HepG2 (cell line): ENCODE data around the gene BEST2. TPM values are rescaled to one million over a fixed set of nuclear protein-coding genes. Genes with fewer than 3 reads are reported as not detected.

Experiments
- ATF7-NPFF ChIP-seq: sonication (generic); formaldehyde crosslinking; IDR thresholded peaks from 2 replicates; pipeline ENCODE4 v1.8.1; 2023; ENCODE audit warnings: mild to moderate bottlenecking, low read depth, missing genetic modification reagents, moderate library complexity
- CBX5 ChIP-seq: sonication (generic); formaldehyde crosslinking; IDR thresholded peaks from 2 replicates; pipeline ENCODE4 v1.4.0; 2020; ENCODE audit warnings: missing genetic modification reagents, borderline replicate concordance
- FOSL2 ChIP-seq: sonication (generic); formaldehyde crosslinking; IDR thresholded peaks from 2 replicates; pipeline ENCODE4 v1.4.0; 2020; ENCODE audit warnings: missing genetic modification reagents
- FOXM1 ChIP-seq: sonication (generic); formaldehyde crosslinking; IDR thresholded peaks from 2 replicates; pipeline ENCODE4 v1.5.0; 2020; ENCODE audit warnings: missing genetic modification reagents
- JUND ChIP-seq: sonication (generic); formaldehyde crosslinking; IDR thresholded peaks from 2 replicates; pipeline ENCODE4 v1.8.0; 2022; ENCODE audit warnings: mild to moderate bottlenecking, missing genetic modification reagents
- KDM3A ChIP-seq: IDR thresholded peaks from 2 replicates; pipeline ENCODE4 v1.6.1; 2018; ENCODE audit warnings: low read depth, missing compliant biosample characterization
- RFXAP ChIP-seq: sonication (generic); formaldehyde crosslinking; IDR thresholded peaks from 2 replicates; pipeline ENCODE4 v1.4.0; 2020; ENCODE audit warnings: missing genetic modification reagents, borderline replicate concordance
- SP2 ChIP-seq: sonication (generic); formaldehyde crosslinking; IDR thresholded peaks from 2 replicates; pipeline ENCODE4 v1.5.1; 2020; ENCODE audit warnings: mild to moderate bottlenecking, missing genetic modification reagents
- SRY ChIP-seq: sonication (generic); formaldehyde crosslinking; IDR thresholded peaks from 2 replicates; pipeline ENCODE4 v1.8.0; 2022; ENCODE audit warnings: mild to moderate bottlenecking, missing genetic modification reagents
- USF2 ChIP-seq, 2 experiments: sonication (generic) in 1 of 2; formaldehyde crosslinking in 1 of 2; IDR thresholded peaks; 2 replicates each; pipeline versions ENCODE4 v1.5.1 to v1.6.1; 2011 to 2020; ENCODE audit warnings: borderline replicate concordance in 1 of 2, low read depth in 1 of 2, low read length in 1 of 2, mild to moderate bottlenecking in 1 of 2, missing genetic modification reagents in 1 of 2, moderate library complexity in 1 of 2
- ZBTB7A ChIP-seq: sonication (generic); formaldehyde crosslinking; IDR thresholded peaks from 2 replicates; pipeline ENCODE4 v1.8.0; 2022; ENCODE audit warnings: mild to moderate bottlenecking, missing genetic modification reagents
- ZNF205 ChIP-seq: IDR thresholded peaks from 2 replicates; pipeline ENCODE4 v1.6.1; 2018; ENCODE audit warnings: missing biosample characterization, missing genetic modification reagents
- ZNF264 ChIP-seq: sonication (generic); formaldehyde crosslinking; IDR thresholded peaks from 2 replicates; pipeline ENCODE4 v1.4.0; 2020; ENCODE audit warnings: missing genetic modification reagents
- ZNF577 ChIP-seq: sonication (generic); formaldehyde crosslinking; IDR thresholded peaks from 2 replicates; pipeline ENCODE4 v1.4.0; 2020; ENCODE audit warnings: mild to moderate bottlenecking, low read depth, missing genetic modification reagents, borderline replicate concordance
- ZNF580 ChIP-seq: IDR thresholded peaks from 2 replicates; pipeline ENCODE4 v1.6.1; 2016; ENCODE audit warnings: low read depth, borderline replicate concordance
- ZNF629 ChIP-seq: sonication (generic); formaldehyde crosslinking; conservative IDR thresholded peaks from 2 replicates; pipeline ENCODE4 v1.5.0; 2020; ENCODE audit warnings: missing genetic modification reagents
- ZNF720 ChIP-seq: sonication (generic); formaldehyde crosslinking; IDR thresholded peaks from 2 replicates; pipeline ENCODE4 v1.4.0; 2020; ENCODE audit warnings: missing genetic modification reagents
- ZNF782 ChIP-seq: sonication (generic); formaldehyde crosslinking; IDR thresholded peaks from 2 replicates; pipeline ENCODE4 v1.4.0; 2020; ENCODE audit warnings: missing genetic modification reagents, mild to moderate bottlenecking, borderline replicate concordance
- polyA plus RNA-seq, 8 experiments: library from polyadenylated mRNA; depleted of rRNA in 3 of 8; stranded (reverse) in 7 of 8; unstranded in 1 of 8; fragments of >200 nt; fragmentation: Illumina TruSeq in 4 of 8; extraction: Trizol in 4 of 8; gene quantifications; 2 replicates each; pipeline versions ENCODE4 v1.2.1 to v1.2.3, GENCODE V29; 2011 to 2016; ENCODE audit warnings: low read depth in 4 of 8, missing spikeins in 1 of 8, mixed read lengths in 1 of 8; ENCODE audit not compliant: insufficient read depth in 1 of 8
- total RNA-seq, 5 experiments: library from RNA; depleted of rRNA; stranded (reverse); fragments of >200 nt; fragmentation: Illumina TruSeq; extraction: Trizol; gene quantifications; 2 replicates each; pipeline ENCODE4 v1.2.3, GENCODE V29; 2016; ENCODE audit warnings: low read depth in 1 of 5
- TF ChIP-seq, protein P1 (sequence below): sonication (generic); formaldehyde crosslinking; IDR thresholded peaks from 2 replicates; pipeline ENCODE4 v1.4.0; 2020; ENCODE audit warnings: missing genetic modification reagents
- TF ChIP-seq, protein P2 (sequence below): sonication (generic); formaldehyde crosslinking; IDR thresholded peaks from 2 replicates; pipeline ENCODE4 v1.5.0; 2020; ENCODE audit warnings: missing genetic modification reagents
- TF ChIP-seq, protein P3 (sequence below): sonication (generic); formaldehyde crosslinking; IDR thresholded peaks from 2 replicates; pipeline ENCODE4 v1.5.1; 2020; ENCODE audit warnings: mild to moderate bottlenecking, missing genetic modification reagents, moderate library complexity
- TF ChIP-seq, protein P4 (sequence below): sonication (generic); formaldehyde crosslinking; conservative IDR thresholded peaks from 2 replicates; pipeline ENCODE4 v1.8.0; 2022; ENCODE audit warnings: mild to moderate bottlenecking, moderate library complexity, missing genetic modification reagents

The BEST2 gene
- total and polyA plus RNA-seq, 2 of the 13 experiments (the other 11 are each of a cell fraction or from before 2014, with no cell fraction given): not detected

GRCh38 chr19:12766051-12766521 lies 14.5 kb downstream of the BEST2 start (continued):
- TF ChIP-seq, protein P1, sequence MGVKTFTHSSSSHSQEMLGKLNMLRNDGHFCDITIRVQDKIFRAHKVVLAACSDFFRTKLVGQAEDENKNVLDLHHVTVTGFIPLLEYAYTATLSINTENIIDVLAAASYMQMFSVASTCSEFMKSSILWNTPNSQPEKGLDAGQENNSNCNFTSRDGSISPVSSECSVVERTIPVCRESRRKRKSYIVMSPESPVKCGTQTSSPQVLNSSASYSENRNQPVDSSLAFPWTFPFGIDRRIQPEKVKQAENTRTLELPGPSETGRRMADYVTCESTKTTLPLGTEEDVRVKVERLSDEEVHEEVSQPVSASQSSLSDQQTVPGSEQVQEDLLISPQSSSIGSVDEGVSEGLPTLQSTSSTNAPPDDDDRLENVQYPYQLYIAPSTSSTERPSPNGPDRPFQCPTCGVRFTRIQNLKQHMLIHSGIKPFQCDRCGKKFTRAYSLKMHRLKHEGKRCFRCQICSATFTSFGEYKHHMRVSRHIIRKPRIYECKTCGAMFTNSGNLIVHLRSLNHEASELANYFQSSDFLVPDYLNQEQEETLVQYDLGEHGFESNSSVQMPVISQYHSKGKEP (CRISPR knock-in tag): no peak
- TF ChIP-seq, protein P2, sequence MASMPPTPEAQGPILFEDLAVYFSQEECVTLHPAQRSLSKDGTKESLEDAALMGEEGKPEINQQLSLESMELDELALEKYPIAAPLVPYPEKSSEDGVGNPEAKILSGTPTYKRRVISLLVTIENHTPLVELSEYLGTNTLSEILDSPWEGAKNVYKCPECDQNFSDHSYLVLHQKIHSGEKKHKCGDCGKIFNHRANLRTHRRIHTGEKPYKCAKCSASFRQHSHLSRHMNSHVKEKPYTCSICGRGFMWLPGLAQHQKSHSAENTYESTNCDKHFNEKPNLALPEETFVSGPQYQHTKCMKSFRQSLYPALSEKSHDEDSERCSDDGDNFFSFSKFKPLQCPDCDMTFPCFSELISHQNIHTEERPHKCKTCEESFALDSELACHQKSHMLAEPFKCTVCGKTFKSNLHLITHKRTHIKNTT (CRISPR knock-in tag): no peak
- TF ChIP-seq SRY (no peak), RFXAP (CRISPR knock-in tag) (0 out of 2 replicates have a peak, but pooled peaks have one; percentile 48), USF2 (IDR thresholded peaks at IDR 0.05; ENCODE audit: low read depth, low read length) (no peak), USF2 (CRISPR knock-in tag; IDR thresholded peaks at IDR 0.05; ENCODE audit: borderline replicate concordance) (no peak), ZBTB7A (CRISPR knock-in tag) (no peak), ZNF205 (CRISPR knock-in tag) (0 out of 2 replicates have a peak, but pooled peaks have one; percentile 41), ATF7-NPFF (CRISPR knock-in tag) (no peak), ZNF580 (CRISPR knock-in tag) (peak; percentile 70; the same call in 1 of the 2 replicates), ZNF629 (CRISPR knock-in tag) (0 out of 2 replicates have a peak, but pooled peaks have one; percentile 18), KDM3A (CRISPR knock-in tag) (peak; percentile 93), JUND (no peak), SP2 (CRISPR knock-in tag) (no peak), ZNF577 (CRISPR knock-in tag) (no peak), FOXM1 (CRISPR knock-in tag) (no peak), ZNF720 (CRISPR knock-in tag) (no peak), FOSL2 (0 out of 2 replicates have a peak, but pooled peaks have one; percentile 40), CBX5 (CRISPR knock-in tag) (0 out of 2 replicates have a peak, but pooled peaks have one; percentile 63), ZNF782 (CRISPR knock-in tag) (no peak), ZNF264 (CRISPR knock-in tag) (no peak)
- TF ChIP-seq, protein P3, sequence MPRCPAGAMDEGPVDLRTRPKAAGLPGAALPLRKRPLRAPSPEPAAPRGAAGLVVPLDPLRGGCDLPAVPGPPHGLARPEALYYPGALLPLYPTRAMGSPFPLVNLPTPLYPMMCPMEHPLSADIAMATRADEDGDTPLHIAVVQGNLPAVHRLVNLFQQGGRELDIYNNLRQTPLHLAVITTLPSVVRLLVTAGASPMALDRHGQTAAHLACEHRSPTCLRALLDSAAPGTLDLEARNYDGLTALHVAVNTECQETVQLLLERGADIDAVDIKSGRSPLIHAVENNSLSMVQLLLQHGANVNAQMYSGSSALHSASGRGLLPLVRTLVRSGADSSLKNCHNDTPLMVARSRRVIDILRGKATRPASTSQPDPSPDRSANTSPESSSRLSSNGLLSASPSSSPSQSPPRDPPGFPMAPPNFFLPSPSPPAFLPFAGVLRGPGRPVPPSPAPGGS (CRISPR knock-in tag): no peak
- TF ChIP-seq, protein P4, sequence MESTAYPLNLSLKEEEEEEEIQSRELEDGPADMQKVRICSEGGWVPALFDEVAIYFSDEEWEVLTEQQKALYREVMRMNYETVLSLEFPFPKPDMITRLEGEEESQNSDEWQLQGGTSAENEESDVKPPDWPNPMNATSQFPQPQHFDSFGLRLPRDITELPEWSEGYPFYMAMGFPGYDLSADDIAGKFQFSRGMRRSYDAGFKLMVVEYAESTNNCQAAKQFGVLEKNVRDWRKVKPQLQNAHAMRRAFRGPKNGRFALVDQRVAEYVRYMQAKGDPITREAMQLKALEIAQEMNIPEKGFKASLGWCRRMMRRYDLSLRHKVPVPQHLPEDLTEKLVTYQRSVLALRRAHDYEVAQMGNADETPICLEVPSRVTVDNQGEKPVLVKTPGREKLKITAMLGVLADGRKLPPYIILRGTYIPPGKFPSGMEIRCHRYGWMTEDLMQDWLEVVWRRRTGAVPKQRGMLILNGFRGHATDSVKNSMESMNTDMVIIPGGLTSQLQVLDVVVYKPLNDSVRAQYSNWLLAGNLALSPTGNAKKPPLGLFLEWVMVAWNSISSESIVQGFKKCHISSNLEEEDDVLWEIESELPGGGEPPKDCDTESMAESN (CRISPR knock-in tag): no peak
